ENCODE data around the gene PACRG. TPM values are rescaled to one million over a fixed set of nuclear protein-coding genes. Genes with fewer than 3 reads are reported as not detected.

PACRG gene
- total RNA-seq, 6 donors from 2014 or later = 0.52 to 15.3 (median 3.1) TPM

DNA sequence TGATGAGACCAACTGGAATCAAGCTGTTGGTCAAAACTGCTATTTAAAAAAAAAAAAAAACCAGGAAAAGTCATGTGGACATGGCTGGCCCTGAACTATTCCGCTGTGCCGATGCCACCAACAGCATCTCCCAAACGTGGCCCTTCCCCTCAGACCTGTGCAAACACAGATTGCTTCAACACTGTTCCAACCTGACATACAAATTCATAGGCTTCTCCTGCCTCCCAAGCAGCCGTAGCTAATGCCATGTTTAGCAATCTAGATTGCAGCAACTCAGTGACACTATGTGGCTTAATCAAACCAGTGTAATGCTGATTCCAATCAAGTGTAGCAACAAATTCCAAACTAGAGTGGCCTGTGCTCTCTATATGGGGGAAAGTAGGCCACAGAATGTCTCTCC lies 16.4 kb upstream of the PACRG start:
- Histone ChIP-seq H3K4me1 (no peaks in the 10 kb centered on the region), H3K4me3 (no peak overlapping the region), H3K36me3 (no peaks in the 10 kb centered on the region), H3K9me3 (no peaks in the 10 kb centered on the region), H3K27ac (no peak overlapping the region), H3K27me3 (no peaks in the 10 kb centered on the region)
- DNase-seq (no peak), ATAC-seq (ENCODE audit: low FRiP score in 2 of 2) (no peak)
- TF ChIP-seq, protein P1, sequence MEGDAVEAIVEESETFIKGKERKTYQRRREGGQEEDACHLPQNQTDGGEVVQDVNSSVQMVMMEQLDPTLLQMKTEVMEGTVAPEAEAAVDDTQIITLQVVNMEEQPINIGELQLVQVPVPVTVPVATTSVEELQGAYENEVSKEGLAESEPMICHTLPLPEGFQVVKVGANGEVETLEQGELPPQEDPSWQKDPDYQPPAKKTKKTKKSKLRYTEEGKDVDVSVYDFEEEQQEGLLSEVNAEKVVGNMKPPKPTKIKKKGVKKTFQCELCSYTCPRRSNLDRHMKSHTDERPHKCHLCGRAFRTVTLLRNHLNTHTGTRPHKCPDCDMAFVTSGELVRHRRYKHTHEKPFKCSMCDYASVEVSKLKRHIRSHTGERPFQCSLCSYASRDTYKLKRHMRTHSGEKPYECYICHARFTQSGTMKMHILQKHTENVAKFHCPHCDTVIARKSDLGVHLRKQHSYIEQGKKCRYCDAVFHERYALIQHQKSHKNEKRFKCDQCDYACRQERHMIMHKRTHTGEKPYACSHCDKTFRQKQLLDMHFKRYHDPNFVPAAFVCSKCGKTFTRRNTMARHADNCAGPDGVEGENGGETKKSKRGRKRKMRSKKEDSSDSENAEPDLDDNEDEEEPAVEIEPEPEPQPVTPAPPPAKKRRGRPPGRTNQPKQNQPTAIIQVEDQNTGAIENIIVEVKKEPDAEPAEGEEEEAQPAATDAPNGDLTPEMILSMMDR (IDR thresholded peaks at IDR 0.05) = no peak
- no peak for TF ChIP-seq POLR2AphosphoS5 (IDR thresholded peaks at IDR 0.05)
- no peak for TF ChIP-seq EP300 (IDR thresholded peaks at IDR 0.05)
- TF ChIP-seq POLR2A (IDR thresholded peaks at IDR 0.05) = no peak
- 86 to 87% methylated on average over 4 of the region's 4 CpGs for WGBS, 2 donors

DNA sequence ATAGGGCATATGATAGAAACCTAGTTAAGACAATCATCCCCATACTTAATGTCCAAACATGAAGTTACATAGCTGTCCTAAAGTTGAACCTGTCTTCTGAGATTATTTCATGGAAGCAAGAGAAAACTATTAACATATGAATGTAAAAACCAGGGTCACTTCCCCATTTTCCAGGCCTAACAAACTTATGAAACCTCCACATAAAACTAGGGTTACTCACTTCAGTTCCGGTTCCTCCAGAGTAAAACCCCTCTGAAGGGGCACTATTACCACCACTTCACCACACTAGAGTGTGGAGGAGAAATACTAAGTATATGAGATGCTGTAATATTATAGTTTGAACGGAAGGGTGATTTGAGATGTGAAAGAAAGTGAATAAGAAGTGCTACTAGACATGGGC lies 15.1 kb upstream of the PACRG start:
- Histone ChIP-seq H3K9me3 (no peaks in the 10 kb centered on the region), H3K36me3 (no peaks in the 10 kb centered on the region), H3K27ac (no peak overlapping the region), H3K27me3 (no peaks in the 10 kb centered on the region), H3K4me1 (no peaks in the 10 kb centered on the region), H3K4me3 (no peak overlapping the region)
- TF ChIP-seq, protein P1 (IDR thresholded peaks at IDR 0.05) = no peak
- TF ChIP-seq EP300 (IDR thresholded peaks at IDR 0.05) (no peak), POLR2AphosphoS5 (IDR thresholded peaks at IDR 0.05) (no peak), POLR2A (IDR thresholded peaks at IDR 0.05) (no peak)
- DNase-seq (no peak), ATAC-seq (ENCODE audit: low FRiP score in 2 of 2) (peak in 1 of 2 donors; percentile 25)
- WGBS, 2 donors = 81 to 89% methylated on average over 2 of the region's 2 CpGs

DNA sequence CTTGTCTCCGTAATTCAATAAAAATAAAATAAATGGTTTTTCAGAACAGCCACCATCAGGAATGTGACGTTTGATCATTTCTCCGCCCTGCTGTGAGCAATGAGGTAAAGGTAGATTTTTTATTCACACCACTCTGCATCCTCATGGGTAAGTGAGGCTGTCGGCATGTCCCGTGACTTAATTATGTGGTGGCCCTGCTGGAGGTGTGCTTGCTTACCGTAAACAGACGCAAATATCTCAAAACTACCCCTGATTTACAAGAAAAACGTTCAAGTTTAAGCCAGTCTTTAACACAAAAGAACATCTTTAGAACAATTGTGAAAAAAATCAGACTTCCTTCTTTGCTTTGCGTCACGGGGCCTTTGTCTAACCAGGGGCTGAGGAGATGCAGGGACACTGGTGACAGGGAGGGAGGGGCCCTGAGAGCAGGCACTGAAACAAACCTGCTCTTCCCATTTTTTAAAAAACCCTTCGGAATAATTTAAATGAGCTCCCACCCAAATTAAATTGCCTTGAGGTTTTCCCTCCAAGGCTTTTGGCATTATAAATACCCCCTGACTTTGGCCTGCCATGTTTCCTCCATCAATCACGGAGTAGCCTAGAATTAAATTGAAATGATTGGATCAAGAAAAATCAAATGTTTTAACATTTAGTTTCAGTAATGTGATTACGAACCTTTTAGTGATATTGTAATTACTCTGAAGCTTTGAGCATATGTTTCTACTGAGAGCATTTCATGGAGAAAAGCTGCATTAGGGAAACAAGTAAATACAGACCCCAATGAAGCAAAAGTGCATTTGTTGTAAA lies 13.6 kb upstream of the PACRG start:
- no peak overlapping the region for H3K27ac ChIP-seq
- H3K4me1 ChIP-seq = no peaks in the 10 kb centered on the region
- H3K36me3 ChIP-seq = no peaks in the 10 kb centered on the region
- H3K4me3 ChIP-seq = no peak overlapping the region
- 87% methylated on average over 13 of the region's 13 CpGs for WGBS, 2 donors
- ATAC-seq (ENCODE audit: low FRiP score in 2 of 2) = no peak
- H3K27me3 ChIP-seq = no peaks in the 10 kb centered on the region
- no peak for DNase-seq
- no peak for TF ChIP-seq EP300 (IDR thresholded peaks at IDR 0.05)
- no peak for TF ChIP-seq POLR2A (IDR thresholded peaks at IDR 0.05)
- no peak for TF ChIP-seq POLR2AphosphoS5 (IDR thresholded peaks at IDR 0.05)
- TF ChIP-seq, protein P1 (IDR thresholded peaks at IDR 0.05) = no peak
- no peaks in the 10 kb centered on the region for H3K9me3 ChIP-seq

DNA sequence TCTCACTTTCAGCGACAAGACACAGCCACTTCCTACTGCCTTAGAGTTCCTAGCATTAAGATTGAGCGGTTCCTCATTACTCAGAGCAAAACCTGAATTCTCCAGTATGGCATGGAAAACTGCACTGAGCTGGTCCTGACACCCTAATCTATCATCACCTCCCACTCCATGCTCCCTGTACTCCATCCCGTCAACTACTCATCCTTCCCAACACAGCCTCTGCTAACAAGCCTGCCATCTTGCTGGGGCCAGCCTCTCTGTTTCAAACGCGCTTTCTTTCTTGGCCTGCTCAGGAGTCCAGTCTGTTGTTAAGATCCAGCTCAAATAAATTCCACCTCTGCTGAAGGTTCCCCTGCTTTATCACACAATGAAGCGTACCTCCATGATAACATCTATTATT lies 12.2 kb upstream of the PACRG start:
- no peaks in the 10 kb centered on the region for H3K9me3 ChIP-seq
- H3K27ac ChIP-seq = no peak overlapping the region
- ATAC-seq (ENCODE audit: low FRiP score in 2 of 2) (no peak), DNase-seq (no peak)
- H3K27me3 ChIP-seq = no peaks in the 10 kb centered on the region
- WGBS, 2 donors = 91 to 94% methylated on average over 6 of the region's 6 CpGs
- no peak for TF ChIP-seq POLR2AphosphoS5 (IDR thresholded peaks at IDR 0.05)
- TF ChIP-seq, protein P1 (IDR thresholded peaks at IDR 0.05) = no peak
- TF ChIP-seq EP300 (IDR thresholded peaks at IDR 0.05) = no peak
- TF ChIP-seq POLR2A (IDR thresholded peaks at IDR 0.05) = no peak
- H3K4me1 ChIP-seq = no peaks in the 10 kb centered on the region
- no peaks in the 10 kb centered on the region for H3K36me3 ChIP-seq
- H3K4me3 ChIP-seq = no peak overlapping the region

DNA sequence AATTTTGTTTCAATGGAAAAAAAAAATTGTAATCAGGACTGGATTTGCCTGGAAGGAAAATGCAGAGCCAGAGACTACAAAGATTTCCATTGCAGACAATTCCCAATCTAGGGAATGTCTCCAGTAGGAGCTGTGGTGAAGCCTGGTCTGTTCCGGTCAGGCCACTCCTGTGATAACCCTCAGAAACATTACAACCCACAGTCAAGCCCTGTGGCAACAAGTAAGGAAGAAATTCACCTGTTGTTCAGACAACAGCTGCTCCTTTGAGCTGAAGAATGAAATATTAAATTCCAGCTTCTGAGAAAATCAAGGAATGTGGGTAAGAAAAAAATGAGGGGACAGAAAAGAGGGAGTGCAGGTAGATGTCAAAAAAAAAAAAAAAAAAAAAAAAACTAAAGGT lies 8.2 kb upstream of the PACRG start:
- WGBS, 2 donors = 86 to 93% methylated on average over 1 of the region's 1 CpG
- H3K4me3 ChIP-seq = no peak overlapping the region

More for the DNA sequence above, 8.2 kb upstream of the PACRG start:
- Histone ChIP-seq H3K27ac (no peak overlapping the region), H3K9me3 (no peaks in the 10 kb centered on the region), H3K4me1 (no peaks in the 10 kb centered on the region), H3K27me3 (no peaks in the 10 kb centered on the region), H3K36me3 (no peaks in the 10 kb centered on the region)
- DNase-seq = no peak
- ATAC-seq (ENCODE audit: low FRiP score in 2 of 2) = no peak
- TF ChIP-seq POLR2A (IDR thresholded peaks at IDR 0.05) (no peak), POLR2AphosphoS5 (IDR thresholded peaks at IDR 0.05) (no peak), EP300 (IDR thresholded peaks at IDR 0.05) (no peak)
- TF ChIP-seq, protein P1 (IDR thresholded peaks at IDR 0.05) = no peak

Measured in upper lobe of left lung (tissue), 6 donors.